Measurements from ENCODE around the gene SNIP1. TPM values are rescaled to one million over a fixed set of nuclear protein-coding genes. Genes with fewer than 3 reads are reported as not detected.

The SNIP1 gene
- total and polyA plus RNA-seq, 2 of the 8 experiments (the other 6 are each of a cell fraction or from before 2014, with no cell fraction given): 3.7 to 15.7 TPM

DNA sequence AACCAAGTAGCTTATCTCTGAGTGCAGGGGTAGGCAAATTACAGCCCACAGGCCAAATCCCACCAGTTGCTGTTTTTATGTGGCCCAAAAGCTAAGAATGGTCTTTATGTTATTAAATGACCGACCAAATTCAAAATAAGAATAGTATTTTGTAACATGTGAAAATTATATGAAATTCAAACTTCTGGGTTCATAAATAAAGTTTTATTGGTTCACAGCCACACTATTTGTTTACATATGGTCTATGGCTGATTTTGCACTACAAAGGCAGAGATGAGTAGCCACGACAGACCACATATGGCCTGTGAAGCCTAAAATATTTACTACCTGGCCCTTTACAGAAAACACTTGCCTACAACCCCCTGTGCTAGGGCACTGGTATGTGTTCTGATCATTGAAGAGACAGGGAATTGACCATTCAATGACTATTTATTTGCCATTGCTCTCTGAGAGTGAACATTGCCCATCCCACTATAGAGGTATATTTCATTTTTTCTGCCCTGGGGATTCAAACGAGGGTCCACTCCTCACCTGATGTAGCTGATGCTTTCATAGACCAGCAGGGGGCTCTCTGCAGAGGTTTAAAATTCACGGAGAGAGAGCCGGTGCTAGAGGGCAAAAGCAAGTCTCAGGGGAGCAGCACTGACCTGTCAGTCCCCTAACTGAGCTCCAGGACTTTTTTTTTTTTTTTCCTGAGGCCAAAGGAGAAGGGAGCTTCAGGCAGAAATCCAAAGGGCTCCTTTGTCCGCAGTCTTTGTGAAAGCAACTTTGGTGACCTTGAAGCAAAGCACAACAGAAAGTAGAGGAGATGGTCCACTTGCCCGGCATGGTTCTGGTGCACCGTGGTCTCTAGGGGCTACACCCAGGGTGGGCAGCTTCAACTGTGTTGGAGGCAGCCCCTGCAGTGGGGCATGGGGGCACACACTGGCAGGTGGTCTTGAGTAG, 48.9 kb upstream of the SNIP1 start:
- H3K27me3 ChIP-seq (replicated peaks in 1 of 4; ENCODE audit: control insufficient read depth in 3 of 4, extremely low read depth in 1 of 4, insufficient read depth in 3 of 4, low read length in 3 of 4): peaks cover 0 to 8% (median 0%) of the 10 kb centered on the region in 4 experiments; a peak in 4 of 7 replicates
- H3K4me2 ChIP-seq (ENCODE audit: insufficient read depth in 1 of 2, low read depth in 2 of 2, low read length in 2 of 2): no peak overlapping the region
- H3K79me1 ChIP-seq (ENCODE audit: low read depth, low read length): no peaks in the 10 kb centered on the region
- WGBS, 2 experiments (ENCODE audit: extremely low coverage in 1 of 2, insufficient coverage in 1 of 2, insufficient read length in 1 of 2, insufficient replicate concordance in 2 of 2, low coverage in 1 of 2, low lambda C conversion rate in 2 of 2, missing lambda C conversion rate in 1 of 2): 53% methylated on average over 8 of the region's 8 CpGs; no CpG with 5 or more reads in 1 of the 2 experiments
- ChIA-PET POLR2A (ENCODE audit: partially characterized antibody) (interaction anchor here (0.9 kb wide), 1 partner anchor 19 kb away, joined by 3 read pairs; no protein-coding TSS in a partner anchor), CTCF (ENCODE audit: partially characterized antibody) (interaction anchor here (0.6 to 13.4 kb wide), 30 partner anchors 9 to 893 kb away, joined by 3 to 400 read pairs (median 4); a partner anchor contains a TSS)
- no peak for FAIRE-seq
- no peak overlapping the region for H4K8ac ChIP-seq (ENCODE audit: extremely low read depth, insufficient read depth, low read length)
- H3K18ac ChIP-seq (ENCODE audit: extremely low read depth, low read length): no peak overlapping the region
- no peak overlapping the region for H2AK5ac ChIP-seq (ENCODE audit: low read depth, low read length)
- no peak overlapping the region for H2BK5ac ChIP-seq (ENCODE audit: low read depth, low read length)
- H3K27ac ChIP-seq (ENCODE audit: low read depth, low read length): no peak overlapping the region
- no peak for TF ChIP-seq EP300 (IDR thresholded peaks at IDR 0.05; ENCODE audit: borderline replicate concordance in 1 of 2, low read depth in 2 of 2, low read length in 2 of 2)
- TF ChIP-seq RAD21 (IDR thresholded peaks at IDR 0.05 in 1 of 2, conservative IDR thresholded peaks at IDR 0.05 in 1 of 2; ENCODE audit: low read depth in 2 of 2, low read length in 2 of 2): peak; percentile 64 to 79
- TF ChIP-seq CTCF (IDR thresholded peaks at IDR 0.05; ENCODE audit: control extremely low read depth in 1 of 3, insufficient read depth in 1 of 3, low read depth in 1 of 3, low read length in 3 of 3): peak; percentile 47 to 81 (median 65)
- H3K4me1 ChIP-seq (replicated peaks in 1 of 4; ENCODE audit: control insufficient read depth in 3 of 4, insufficient read depth in 4 of 4, low read length in 3 of 4): no peaks in the 10 kb centered on the region
- H2AFZ ChIP-seq (ENCODE audit: low read length): no peak overlapping the region
- no peaks in the 10 kb centered on the region for H4K20me1 ChIP-seq (replicated peaks in 1 of 2; ENCODE audit: control insufficient read depth in 1 of 2, insufficient read depth in 2 of 2, low read length in 2 of 2)
- H3K9ac ChIP-seq (replicated peaks in 1 of 4; ENCODE audit: extremely low read depth in 1 of 4, low read depth in 3 of 4, low read length in 3 of 4): no peak overlapping the region
- H3K14ac ChIP-seq (ENCODE audit: insufficient read length): no peak overlapping the region
- H3K9me3 ChIP-seq (ENCODE audit: insufficient read depth in 2 of 2, low read depth in 1 of 2, low read length in 1 of 2): no peaks in the 10 kb centered on the region
- H2BK12ac ChIP-seq (ENCODE audit: low read depth, low read length): no peak overlapping the region
- H3K36me3 ChIP-seq (ENCODE audit: control insufficient read depth in 2 of 4, insufficient read depth in 4 of 4, low read length in 3 of 4): no peaks in the 10 kb centered on the region
- no peak overlapping the region for H2BK20ac ChIP-seq (ENCODE audit: low read length)
- H4K91ac ChIP-seq (replicated peaks; ENCODE audit: insufficient read length, low read length): no peak overlapping the region
- H4K5ac ChIP-seq (ENCODE audit: insufficient read length, low read depth, low read length): no peak overlapping the region
- no peak overlapping the region for H3K23ac ChIP-seq (ENCODE audit: insufficient read length)
- H3K56ac ChIP-seq (replicated peaks; ENCODE audit: insufficient read length, low read depth, low read length): no peak overlapping the region
- DNase-seq (ENCODE audit: low read depth in 1 of 2, low spot score in 2 of 2): peak in 1 of 2 experiments; percentile 52
- H3K4me3 ChIP-seq (ENCODE audit: extremely low read depth in 1 of 4, insufficient read depth in 2 of 4, low read depth in 3 of 4, low read length in 4 of 4): no peak overlapping the region
- H3K23me2 ChIP-seq (ENCODE audit: low read depth, low read length): no peaks in the 10 kb centered on the region; the same call in 1 of the 2 replicates
- no peak overlapping the region for H3K4ac ChIP-seq (replicated peaks; ENCODE audit: insufficient read length, low read depth, low read length)
- H3K79me2 ChIP-seq (ENCODE audit: control insufficient read depth in 1 of 2, insufficient read depth in 2 of 2, low read length in 2 of 2): no peaks in the 10 kb centered on the region
- no peak overlapping the region for H2BK120ac ChIP-seq (replicated peaks; ENCODE audit: low read depth, low read length)
- H2BK15ac ChIP-seq (ENCODE audit: low read length): no peak overlapping the region
